NCI-H128 (cell line): Measurements from ENCODE around the gene C1D.

Experiments used
- DNase-seq: peaks from one replicate; lab custom pipeline; 2025; ENCODE audit not compliant: unreplicated experiment; lab: John Stamatoyannopoulos, UW

Gene C1D

GRCh38 chr2:68059784-68060525 is 2.8 kb downstream of the C1D start:
- no peak for DNase-seq

DNA sequence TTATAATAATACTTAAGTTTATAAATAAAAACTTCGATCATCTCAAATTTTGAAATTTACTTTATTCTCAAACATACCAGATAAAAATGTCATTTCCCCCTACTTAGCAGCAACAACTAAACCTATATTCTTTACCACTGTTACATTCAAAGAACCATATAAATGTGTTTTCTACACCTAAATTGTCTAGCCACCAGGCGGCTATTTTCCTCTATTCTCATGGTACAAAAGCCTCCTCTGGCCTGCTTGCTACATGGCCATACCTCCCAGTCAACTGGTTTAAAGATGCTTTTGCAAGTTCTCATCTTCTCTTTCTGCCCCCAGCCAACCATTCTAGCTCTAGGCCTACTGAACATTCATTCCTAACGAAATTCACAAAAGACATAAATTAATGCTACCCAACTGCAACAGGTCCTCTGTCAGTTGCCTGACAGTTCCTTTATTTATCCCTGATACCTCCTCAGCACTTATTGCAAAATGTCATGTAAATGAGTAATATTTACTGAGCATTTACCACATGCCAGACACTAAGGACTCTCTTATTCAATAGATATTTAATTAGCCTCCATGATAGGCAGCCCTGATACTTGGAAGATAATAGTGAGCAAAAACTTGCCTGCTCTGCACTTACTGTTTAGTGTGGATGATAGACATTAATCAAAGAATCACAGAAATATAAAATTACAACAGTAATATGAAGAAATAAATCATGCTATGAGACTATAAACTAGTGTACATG is 5.0 kb downstream of the C1D start:
- DNase-seq = no peak

GRCh38 chr2:68052717-68053422 is 9.9 kb downstream of the C1D start:
- no peak for DNase-seq

GRCh38 chr2:68050353-68050752 is 12.5 kb downstream of the C1D start:
- no peak for DNase-seq

- DNase-seq = no peak
Measured at GRCh38 chr2:68046642-68047240, 16.1 kb downstream of the C1D start.

DNA sequence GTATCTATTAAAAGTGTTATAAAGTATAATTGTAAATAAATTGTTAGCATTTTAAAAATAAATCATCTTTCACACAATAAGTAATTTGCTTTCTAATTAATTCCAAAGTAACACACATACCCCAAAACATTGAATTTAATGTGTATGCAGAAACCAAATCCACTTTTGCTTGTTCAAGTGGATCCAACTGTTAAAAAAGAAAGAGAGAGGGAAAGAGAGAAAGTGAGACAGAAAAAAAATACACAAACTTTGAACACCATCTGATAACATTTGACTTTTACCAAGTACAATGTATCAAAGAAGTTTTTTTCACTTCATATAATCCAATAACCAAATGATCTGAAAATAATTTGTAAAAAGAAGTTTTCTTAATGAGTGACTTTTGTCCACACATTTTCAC is 16.6 kb downstream of the C1D start:
- no peak for DNase-seq

- no peak for DNase-seq
Measured at GRCh38 chr2:68045342-68045741, 17.5 kb downstream of the C1D start.

DNA sequence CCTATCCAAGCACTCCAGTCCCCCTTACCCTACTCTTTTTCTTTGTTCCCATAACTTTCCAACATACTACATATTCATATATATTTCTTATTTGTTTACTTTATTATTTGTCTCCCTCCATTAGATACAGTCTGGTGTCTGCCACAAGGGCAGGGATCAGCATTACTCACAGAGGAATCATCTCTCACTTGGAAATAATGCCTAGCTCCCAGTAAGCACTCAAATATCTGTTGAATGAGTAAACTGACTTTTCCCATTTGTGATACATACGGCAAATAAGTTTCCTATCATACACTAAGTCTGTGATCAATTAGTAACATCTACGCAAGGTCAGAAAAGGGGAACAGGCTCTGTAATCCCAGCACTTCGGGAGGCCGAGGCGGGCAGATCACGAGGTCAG is 18.7 kb downstream of the C1D start:
- DNase-seq = no peak

DNA sequence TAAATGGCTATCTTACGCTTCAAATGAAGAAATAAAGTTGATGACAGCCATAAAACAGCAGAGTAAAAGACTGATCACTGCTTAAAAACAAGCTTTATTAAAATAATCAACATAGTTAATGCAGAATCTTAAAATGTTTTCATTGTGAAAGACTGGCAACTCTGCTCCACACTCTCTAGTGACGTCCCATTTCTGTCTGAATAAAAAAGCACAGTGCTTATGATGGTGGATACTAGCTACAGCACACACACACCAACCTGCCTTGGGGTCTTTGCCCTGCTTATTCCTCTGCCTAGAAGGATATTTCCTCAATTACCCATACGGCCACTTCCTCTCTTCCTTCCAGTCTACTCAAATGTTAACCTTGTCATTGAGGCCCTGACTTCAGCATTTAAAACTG is 19.1 kb downstream of the C1D start:
- no peak for DNase-seq

DNA sequence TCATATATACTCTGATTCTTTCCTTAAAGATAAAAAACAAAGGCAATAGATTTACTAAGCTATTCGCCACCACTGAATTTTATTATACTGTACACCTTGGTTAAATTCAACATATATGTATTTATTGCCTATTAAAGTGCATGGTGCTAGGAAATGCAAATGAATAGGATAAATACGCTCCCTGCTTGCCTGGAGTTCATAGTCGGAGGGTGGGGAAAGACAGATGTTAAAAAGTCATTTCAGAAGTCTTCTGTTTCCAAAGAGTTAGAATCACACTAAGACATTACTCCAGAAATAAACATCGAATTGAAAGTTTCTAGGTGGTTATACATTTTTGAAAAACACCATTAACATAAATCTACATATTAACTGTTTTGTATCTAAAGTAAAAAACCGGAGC is 19.8 kb downstream of the C1D start:
- DNase-seq = no peak

GRCh38 chr2:68041704-68042245 is 21.0 kb downstream of the C1D start:
- no peak for DNase-seq

DNA sequence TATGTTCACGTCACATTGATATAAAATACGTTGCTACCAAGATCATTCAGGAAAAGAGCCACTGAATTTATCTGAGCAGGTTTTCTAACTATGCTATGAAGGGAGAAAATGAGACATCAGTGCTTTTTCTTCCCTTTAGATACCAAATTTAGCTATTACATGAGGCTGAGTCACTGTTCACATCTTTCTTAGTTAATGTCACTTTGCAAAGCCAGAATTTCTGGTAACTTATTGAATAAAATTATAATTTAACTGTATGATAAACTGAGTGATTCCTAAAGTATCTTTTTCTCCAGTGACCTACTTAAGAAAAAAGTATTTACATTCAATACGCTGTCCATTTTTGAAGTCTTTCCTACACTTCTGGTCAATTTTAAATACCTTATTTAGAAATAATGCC is 22.7 kb downstream of the C1D start:
- no peak for DNase-seq

GRCh38 chr2:68039317-68039716 is 23.5 kb downstream of the C1D start:
- DNase-seq = no peak

DNA sequence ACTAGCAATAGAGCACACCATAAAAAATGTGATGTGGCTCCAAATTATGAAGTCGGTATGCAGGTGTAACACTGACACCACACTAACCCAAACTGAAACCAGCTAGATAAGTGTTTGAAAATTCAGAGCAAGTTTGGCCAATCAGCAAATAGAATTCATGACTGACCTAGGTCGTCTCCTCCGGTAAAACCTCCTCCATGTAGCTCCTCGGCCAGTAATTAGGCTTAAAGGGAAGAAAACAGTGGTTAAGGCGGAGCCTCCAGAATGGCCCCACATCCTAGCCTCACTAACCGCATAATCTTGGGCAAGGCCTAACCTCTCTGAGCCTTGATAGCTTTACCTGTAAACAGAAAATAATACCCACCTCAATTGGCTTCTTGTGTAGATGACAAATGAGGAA is 30.1 kb downstream of the C1D start:
- no peak for DNase-seq

- peak; percentile 62 for DNase-seq
Measured at GRCh38 chr2:68031542-68032160, 31.2 kb downstream of the C1D start.

DNA sequence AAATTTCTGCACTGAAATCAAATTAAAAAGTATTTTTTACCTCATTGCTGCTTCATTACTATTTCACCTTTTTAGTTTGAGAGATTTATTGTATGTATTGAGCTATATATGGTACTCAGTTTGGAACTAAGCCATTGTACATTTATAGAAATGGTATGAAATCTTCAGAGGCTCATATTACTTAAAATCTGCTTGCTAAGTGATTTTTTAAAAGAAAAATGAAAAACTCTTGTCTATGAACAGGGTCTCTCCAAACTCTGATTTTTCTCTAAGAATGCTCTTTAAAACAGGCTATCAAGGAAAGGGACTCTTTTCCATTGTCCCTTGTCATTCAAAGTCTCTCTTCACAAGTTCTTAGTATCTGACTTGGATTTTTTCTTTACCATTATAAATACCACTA is 31.8 kb downstream of the C1D start:
- no peak for DNase-seq

GRCh38 chr2:68030529-68030928 is 32.3 kb downstream of the C1D start:
- no peak for DNase-seq

GRCh38 chr2:68027959-68028358 is 34.8 kb downstream of the C1D start:
- no peak for DNase-seq

- no peak for DNase-seq
Measured at GRCh38 chr2:68024450-68024849, 38.4 kb downstream of the C1D start.

- DNase-seq = no peak
Measured at GRCh38 chr2:68023904-68024303, 38.9 kb downstream of the C1D start.

- no peak for DNase-seq
Measured at GRCh38 chr2:68018727-68019126, 44.1 kb downstream of the C1D start.
